Measurements from ENCODE around the gene TTC39C. TPM values are rescaled to one million over a fixed set of nuclear protein-coding genes. Genes with fewer than 3 reads are reported as not detected.
"Not testable (repeated sequence)": the region's sequence is repeated elsewhere in the genome, so short reads cannot be mapped to it uniquely, and the experiment has no call there.

The TTC39C gene
- total RNA-seq, 1 donor, result 42.7 TPM

DNA sequence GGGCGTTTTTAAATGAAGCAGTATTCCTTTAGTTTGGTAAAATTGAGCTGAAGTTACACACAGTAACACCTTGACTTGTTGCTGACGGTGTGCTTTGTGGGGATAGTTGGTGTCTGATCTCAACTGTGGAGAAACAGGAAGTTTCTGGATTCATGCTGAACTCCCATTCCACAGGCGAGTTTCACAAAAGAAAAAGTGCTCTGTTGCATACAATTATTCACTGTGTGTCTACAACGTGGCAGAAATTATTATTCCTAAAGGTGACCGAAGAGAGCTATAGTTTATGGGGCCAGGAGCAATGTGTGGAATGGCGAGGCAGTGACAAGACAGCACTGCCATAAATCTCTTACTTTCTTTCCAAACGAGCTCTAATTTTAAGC lies 123.8 kb downstream of the TTC39C start:
- TF ChIP-seq, protein P1, sequence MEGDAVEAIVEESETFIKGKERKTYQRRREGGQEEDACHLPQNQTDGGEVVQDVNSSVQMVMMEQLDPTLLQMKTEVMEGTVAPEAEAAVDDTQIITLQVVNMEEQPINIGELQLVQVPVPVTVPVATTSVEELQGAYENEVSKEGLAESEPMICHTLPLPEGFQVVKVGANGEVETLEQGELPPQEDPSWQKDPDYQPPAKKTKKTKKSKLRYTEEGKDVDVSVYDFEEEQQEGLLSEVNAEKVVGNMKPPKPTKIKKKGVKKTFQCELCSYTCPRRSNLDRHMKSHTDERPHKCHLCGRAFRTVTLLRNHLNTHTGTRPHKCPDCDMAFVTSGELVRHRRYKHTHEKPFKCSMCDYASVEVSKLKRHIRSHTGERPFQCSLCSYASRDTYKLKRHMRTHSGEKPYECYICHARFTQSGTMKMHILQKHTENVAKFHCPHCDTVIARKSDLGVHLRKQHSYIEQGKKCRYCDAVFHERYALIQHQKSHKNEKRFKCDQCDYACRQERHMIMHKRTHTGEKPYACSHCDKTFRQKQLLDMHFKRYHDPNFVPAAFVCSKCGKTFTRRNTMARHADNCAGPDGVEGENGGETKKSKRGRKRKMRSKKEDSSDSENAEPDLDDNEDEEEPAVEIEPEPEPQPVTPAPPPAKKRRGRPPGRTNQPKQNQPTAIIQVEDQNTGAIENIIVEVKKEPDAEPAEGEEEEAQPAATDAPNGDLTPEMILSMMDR (IDR thresholded peaks at IDR 0.05; ENCODE audit: extremely low read depth, low read depth, low read length), result no peak
- Histone ChIP-seq H4K20me1 (ENCODE audit: insufficient read depth, low read length) (no peaks in the 10 kb centered on the region), H3K27ac (ENCODE audit: low read depth, low read length) (peak overlapping the region; percentile 72), H3K4me3 (ENCODE audit: insufficient read depth, low read length) (peak overlapping the region; percentile 73), H3K4me1 (ENCODE audit: insufficient read depth, low read length) (peaks cover 10% of the 10 kb centered on the region), H3K9me3 (ENCODE audit: low read depth, low read length) (no peaks in the 10 kb centered on the region), H3K79me2 (ENCODE audit: insufficient read depth, low read length) (no peaks in the 10 kb centered on the region), H3K4me2 (ENCODE audit: insufficient read depth, low read length) (peak overlapping the region; percentile 98), H3K27me3 (ENCODE audit: insufficient read depth, low read length) (no peaks in the 10 kb centered on the region), H2AFZ (ENCODE audit: low read length) (peak overlapping the region; percentile 91), H3K36me3 (ENCODE audit: insufficient read depth, low read length) (no peaks in the 10 kb centered on the region)
- DNase-seq (ENCODE audit: insufficient read length, low spot score, missing footprints), result no peak

DNA sequence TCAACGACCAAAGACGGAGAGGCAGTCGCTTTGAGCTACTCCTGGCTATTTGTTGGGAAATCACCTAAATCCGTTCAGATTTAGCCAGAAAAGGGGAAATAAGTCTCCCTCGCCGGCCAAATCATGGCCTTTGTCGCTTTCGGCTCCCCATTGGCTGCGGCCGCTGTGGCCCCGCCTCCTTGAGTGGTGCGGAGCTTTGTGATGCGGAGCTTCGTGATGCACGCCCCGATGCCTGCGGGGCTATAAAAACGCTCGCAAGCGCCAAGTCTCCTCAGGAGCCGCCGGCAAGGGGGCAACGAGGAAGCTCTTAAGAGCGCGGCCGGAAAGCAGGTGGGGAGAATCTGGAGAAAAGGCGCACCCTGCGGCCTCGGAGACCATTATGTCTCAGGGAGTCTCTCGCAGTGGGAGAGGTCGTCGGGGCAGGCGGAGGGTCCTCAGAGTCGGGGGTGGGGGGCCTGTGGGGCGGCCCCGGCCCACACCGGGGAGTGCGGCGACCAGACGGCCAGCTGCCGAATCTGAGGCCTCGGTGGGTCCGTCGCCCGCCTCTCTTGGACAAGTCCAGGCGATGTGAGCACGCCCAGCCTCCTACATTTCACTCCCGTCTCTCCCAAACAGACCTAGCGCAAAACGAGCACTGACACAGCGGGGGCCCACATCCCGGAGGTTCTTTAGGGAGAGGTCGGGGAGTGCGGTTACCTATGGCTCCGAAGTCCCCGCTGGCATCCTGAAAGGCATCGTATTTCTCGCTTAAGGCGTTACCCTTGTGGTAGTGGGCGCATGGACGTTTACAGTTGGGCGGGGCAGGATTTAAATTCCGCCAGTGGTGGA lies 124.4 kb downstream of the TTC39C start, which contains the start of gene CABYR:
CABYR (plus strand) TSS at position 274 of the 828 bp plus-strand sequence. CDS start 4,053 bp downstream, outside the sequence.
- H2AFZ ChIP-seq (ENCODE audit: low read length), result peak within 1 kb of the TSS; percentile 91
- H3K27me3 ChIP-seq (ENCODE audit: insufficient read depth, low read length), result no peaks in the 10 kb centered on the region
- no peaks in the 10 kb centered on the region for H3K79me2 ChIP-seq (ENCODE audit: insufficient read depth, low read length)
- TF ChIP-seq, protein P1 (IDR thresholded peaks at IDR 0.05; ENCODE audit: extremely low read depth, low read depth, low read length), result no peak
- no peaks in the 10 kb centered on the region for H3K36me3 ChIP-seq (ENCODE audit: insufficient read depth, low read length)
- peak; percentile 95 for DNase-seq (ENCODE audit: insufficient read length, low spot score, missing footprints)
- no peaks in the 10 kb centered on the region for H4K20me1 ChIP-seq (ENCODE audit: insufficient read depth, low read length)
- peak within 1 kb of the TSS; percentile 73 for H3K4me3 ChIP-seq (ENCODE audit: insufficient read depth, low read length)
- H3K4me2 ChIP-seq (ENCODE audit: insufficient read depth, low read length), result peak within 1 kb of the TSS; percentile 98
- H3K27ac ChIP-seq (ENCODE audit: low read depth, low read length), result peak within 1 kb of the TSS; percentile 72
- peaks cover 10% of the 10 kb centered on the region for H3K4me1 ChIP-seq (ENCODE audit: insufficient read depth, low read length)
- no peaks in the 10 kb centered on the region for H3K9me3 ChIP-seq (ENCODE audit: low read depth, low read length)

- Histone ChIP-seq H3K4me3 (ENCODE audit: insufficient read depth, low read length) (no peak overlapping the region), H3K4me2 (ENCODE audit: insufficient read depth, low read length) (no peak overlapping the region), H3K36me3 (ENCODE audit: insufficient read depth, low read length) (no peaks in the 10 kb centered on the region), H4K20me1 (ENCODE audit: insufficient read depth, low read length) (no peaks in the 10 kb centered on the region), H3K27me3 (ENCODE audit: insufficient read depth, low read length) (no peaks in the 10 kb centered on the region), H3K27ac (ENCODE audit: low read depth, low read length) (no peak overlapping the region), H3K9me3 (ENCODE audit: low read depth, low read length) (no peaks in the 10 kb centered on the region), H2AFZ (ENCODE audit: low read length) (no peak overlapping the region), H3K79me2 (ENCODE audit: insufficient read depth, low read length) (no peaks in the 10 kb centered on the region), H3K4me1 (ENCODE audit: insufficient read depth, low read length) (peaks cover 10% of the 10 kb centered on the region)
- no peak for DNase-seq (ENCODE audit: insufficient read length, low spot score, missing footprints)
- TF ChIP-seq, protein P1 (IDR thresholded peaks at IDR 0.05; ENCODE audit: extremely low read depth, low read depth, low read length), result no peak
These were observed 126.1 kb downstream of the TTC39C start for GRCh38 chr18:24140697-24141096.

DNA sequence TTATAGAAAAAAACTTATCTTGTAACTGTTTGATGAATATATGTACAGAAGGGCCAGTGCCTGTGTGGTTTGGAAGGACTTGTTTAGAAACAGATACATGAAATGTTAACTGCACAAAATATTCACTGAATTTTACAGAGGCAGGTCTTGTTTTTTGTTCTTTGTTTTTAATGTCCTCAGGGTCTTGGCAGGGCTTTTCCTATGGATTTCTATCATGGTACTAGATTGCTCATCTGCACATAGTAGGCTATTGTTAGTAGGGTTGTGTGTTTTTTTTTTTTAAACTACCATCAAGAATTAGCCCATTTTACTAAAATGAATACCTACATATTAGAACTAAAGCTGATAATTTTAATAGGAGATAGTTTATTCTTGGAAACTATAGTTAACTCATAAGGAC lies 127.8 kb downstream of the TTC39C start:
- DNase-seq (ENCODE audit: insufficient read length, low spot score, missing footprints), result no peak
- Histone ChIP-seq H3K79me2 (ENCODE audit: insufficient read depth, low read length) (no peaks in the 10 kb centered on the region), H3K4me2 (ENCODE audit: insufficient read depth, low read length) (no peak overlapping the region), H3K36me3 (ENCODE audit: insufficient read depth, low read length) (no peaks in the 10 kb centered on the region), H3K27ac (ENCODE audit: low read depth, low read length) (no peak overlapping the region), H4K20me1 (ENCODE audit: insufficient read depth, low read length) (no peaks in the 10 kb centered on the region), H3K9me3 (ENCODE audit: low read depth, low read length) (no peaks in the 10 kb centered on the region), H3K27me3 (ENCODE audit: insufficient read depth, low read length) (no peaks in the 10 kb centered on the region), H3K4me1 (ENCODE audit: insufficient read depth, low read length) (peaks cover 10% of the 10 kb centered on the region), H2AFZ (ENCODE audit: low read length) (no peak overlapping the region), H3K4me3 (ENCODE audit: insufficient read depth, low read length) (no peak overlapping the region)
- TF ChIP-seq, protein P1 (IDR thresholded peaks at IDR 0.05; ENCODE audit: extremely low read depth, low read depth, low read length), result no peak

DNA sequence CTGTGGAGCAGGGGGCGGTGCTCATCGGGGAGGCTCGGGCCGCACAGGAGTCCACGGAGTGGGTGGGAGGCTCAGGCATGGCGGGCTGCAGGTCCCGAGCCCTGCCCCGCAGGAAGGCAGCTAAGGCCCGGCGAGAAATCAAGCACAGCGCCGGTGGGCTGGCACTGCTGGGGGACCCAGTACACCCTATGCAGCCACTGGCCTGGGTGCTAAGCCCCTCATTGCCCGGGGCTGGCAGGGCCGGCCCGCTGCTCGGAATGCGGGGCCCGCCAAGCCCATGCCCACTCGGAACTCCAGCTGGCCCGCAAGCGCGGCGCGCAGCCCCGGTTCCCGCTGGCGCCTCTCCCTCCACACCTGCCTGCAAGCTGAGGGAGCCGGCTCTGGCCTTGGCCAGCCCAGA lies 135.0 kb downstream of the TTC39C start:
- not testable (repeated sequence) for H3K27ac ChIP-seq (ENCODE audit: low read depth, low read length); H3K79me2 ChIP-seq (ENCODE audit: insufficient read depth, low read length); H3K4me1 ChIP-seq (ENCODE audit: insufficient read depth, low read length); H3K4me3 ChIP-seq (ENCODE audit: insufficient read depth, low read length); H3K27me3 ChIP-seq (ENCODE audit: insufficient read depth, low read length); DNase-seq (ENCODE audit: insufficient read length, low spot score, missing footprints); H3K4me2 ChIP-seq (ENCODE audit: insufficient read depth, low read length); H3K36me3 ChIP-seq (ENCODE audit: insufficient read depth, low read length); H2AFZ ChIP-seq (ENCODE audit: low read length); H4K20me1 ChIP-seq (ENCODE audit: insufficient read depth, low read length); H3K9me3 ChIP-seq (ENCODE audit: low read depth, low read length)

Data from osteoblast (primary cell).